Measurements from ENCODE around the gene KIF21B. TPM values are rescaled to one million over a fixed set of nuclear protein-coding genes. Genes with fewer than 3 reads are reported as not detected.
A peak's percentile ranks its signal among the peaks of the same experiment; 100 is the strongest.

Gene KIF21B
- total and polyA plus RNA-seq, 7 donors: 0.28 to 18.4 (median 0.81) TPM

- Histone ChIP-seq H3K36me3 (no peaks in the 10 kb centered on the region), H3K4me1 (no peaks in the 10 kb centered on the region), H3K4me3 (no peak overlapping the region), H3K27me3 (no peaks in the 10 kb centered on the region), H3K9me3 (no peaks in the 10 kb centered on the region), H3K27ac (no peak overlapping the region)
- intact Hi-C loops (cut with DNase I): no loop called here
- TF ChIP-seq EP300 (IDR thresholded peaks at IDR 0.05) (no peak), POLR2A (IDR thresholded peaks at IDR 0.05) (no peak), POLR2AphosphoS5 (IDR thresholded peaks at IDR 0.05) (no peak)
- DNase-seq: peak; percentile 48
- whole genome bisulfite sequencing, 2 donors: 83 to 90% methylated on average over 2 of the region's 2 CpGs
Observed at GRCh38 chr1:200922406-200922805, 101.1 kb downstream of the KIF21B start.

DNA sequence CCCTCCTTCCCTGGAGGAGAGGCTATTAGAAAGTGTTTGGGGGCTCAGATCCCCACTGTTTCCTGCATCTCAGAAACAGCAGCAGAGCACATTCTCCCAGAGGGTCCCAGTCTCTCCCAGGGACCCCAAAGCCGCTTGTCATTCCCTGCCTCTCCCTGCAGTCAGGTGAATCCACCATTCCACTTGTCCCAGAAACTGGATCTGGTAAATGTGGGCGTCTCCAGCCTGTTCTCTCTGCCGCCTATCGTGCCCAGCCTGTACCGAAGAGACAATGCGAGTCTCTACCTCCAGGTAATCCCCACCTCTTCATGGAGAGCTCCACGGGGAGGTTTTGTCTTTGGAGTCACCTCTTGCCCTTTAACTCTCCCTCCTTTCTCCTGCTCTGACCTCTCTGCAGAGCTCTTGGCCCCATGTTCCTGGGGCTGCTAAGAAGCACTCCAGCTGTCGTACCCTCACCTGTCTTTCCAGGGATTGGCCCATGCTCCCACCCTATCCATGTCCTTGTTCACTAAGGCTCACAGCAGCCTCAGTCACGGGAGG lies 101.9 kb downstream of the KIF21B start:
- Histone ChIP-seq H3K4me3 (no peak overlapping the region), H3K27ac (no peak overlapping the region), H3K4me1 (no peaks in the 10 kb centered on the region), H3K9me3 (no peaks in the 10 kb centered on the region), H3K27me3 (no peaks in the 10 kb centered on the region), H3K36me3 (no peaks in the 10 kb centered on the region)
- no peak for TF ChIP-seq POLR2A (IDR thresholded peaks at IDR 0.05)
- TF ChIP-seq EP300 (IDR thresholded peaks at IDR 0.05): no peak
- no peak for TF ChIP-seq CTCF (IDR thresholded peaks at IDR 0.05)
- no peak for TF ChIP-seq POLR2AphosphoS5 (IDR thresholded peaks at IDR 0.05)
- intact Hi-C loops (cut with DNase I): no loop called here
- WGBS, 2 donors: 91 to 93% methylated on average over 9 of the region's 9 CpGs
- DNase-seq: peak; percentile 36

Small RNAs within 50 kb of the gene (small RNA-seq; reads per million reads assigned to genes)
- 0 reads per million in 3 donors for gene RNU6-704P

Other genes with a start within 250 kb of the KIF21B start
- not detected for gene GPR25, start 150.7 kb downstream of the KIF21B start, total RNA-seq
- gene GPR25, start 150.7 kb downstream of the KIF21B start, polyA plus RNA-seq: 1 to 10 TPM in 1 of 3 donors, not detected in 2; 1.0 TPM
- 1 to 10 TPM in 1 of 4 donors, under 1 TPM in 3; 0.27 to 1.4 (median 0.44) TPM for gene INAVA, start 128.8 kb downstream of the KIF21B start, total RNA-seq
- 100 to 1,000 TPM in 2 of 3 donors, 10 to 100 TPM in 1; 78.9 to 176 (median 138) TPM for gene INAVA, start 128.8 kb downstream of the KIF21B start, polyA plus RNA-seq
- not detected for gene CACNA1S, start 88.7 kb upstream of the KIF21B start, total RNA-seq
- gene CACNA1S, start 88.7 kb upstream of the KIF21B start, polyA plus RNA-seq: under 1 TPM in 1 of 3 donors, not detected in 2; 0.01 TPM
- not detected for gene ASCL5, start 103.5 kb upstream of the KIF21B start, total RNA-seq
- gene ASCL5, start 103.5 kb upstream of the KIF21B start, polyA plus RNA-seq: under 1 TPM in 1 of 3 donors, not detected in 2; 0.06 TPM
- gene TMEM9, start 130.8 kb upstream of the KIF21B start, total RNA-seq: 10 to 100 TPM; 56.2 to 78.3 (median 65.5) TPM
- gene TMEM9, start 130.8 kb upstream of the KIF21B start, polyA plus RNA-seq: 10 to 100 TPM; 12.9 to 47.8 (median 14.4) TPM
- under 1 TPM in 2 of 4 donors, not detected in 2; 0.14 to 0.55 TPM for gene IGFN1, start 167.1 kb upstream of the KIF21B start, total RNA-seq
- gene IGFN1, start 167.1 kb upstream of the KIF21B start, polyA plus RNA-seq: under 1 TPM in 2 of 3 donors, not detected in 1; under 0.01 to 0.15 TPM

Data from sigmoid colon (tissue), 7 donors.